LHCN-M2 (cell line): ENCODE results near the gene FANK1. TPM values are rescaled to one million over a fixed set of nuclear protein-coding genes. Genes with fewer than 3 reads are reported as not detected.
"Not testable (repeated sequence)": the region's sequence is repeated elsewhere in the genome, so short reads cannot be mapped to it uniquely, and the experiment has no call there.

Experiments
- DNase-seq: peaks from one replicate; pipeline ENCODE4 v3.0.0-alpha.2; 2012; ENCODE audit warnings: low read depth
- total RNA-seq: library from RNA; depleted of rRNA; stranded (reverse); fragments of >200 nt; gene quantifications from 2 replicates; pipeline ENCODE4 v1.2.3, GENCODE V29; 2014

Gene FANK1
- total RNA-seq, 1 experiment from 2014 or later, result 2.3 TPM

DNA sequence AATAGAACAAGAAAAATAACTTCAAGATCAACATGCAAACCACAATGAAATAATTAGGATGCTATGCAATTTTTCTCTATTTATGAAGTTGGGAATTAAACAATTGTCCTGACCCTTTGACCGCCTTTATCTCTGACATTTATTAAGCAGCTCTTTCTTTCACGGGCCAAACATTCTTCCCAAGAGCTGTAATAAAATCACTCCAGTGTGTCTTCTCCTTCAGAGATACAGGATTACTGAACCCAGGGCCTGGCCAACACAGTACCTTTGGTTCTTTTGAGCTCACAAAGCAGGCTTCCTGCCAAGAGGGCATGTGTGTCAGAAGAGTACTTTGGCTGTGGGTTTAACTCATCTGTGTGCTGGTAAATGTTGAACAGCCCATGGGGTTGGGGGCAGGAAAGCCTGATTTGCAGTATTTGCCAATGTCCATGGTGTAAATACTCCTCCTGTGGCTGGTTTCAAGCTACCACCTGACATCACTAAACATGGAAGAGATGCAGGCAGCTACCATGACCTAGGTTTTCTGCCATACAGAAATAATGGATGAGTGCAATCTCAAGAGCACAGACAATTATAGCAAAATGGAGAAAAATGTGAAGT lies 121.7 kb downstream of the FANK1 start:
- DNase-seq, result peak; percentile 51

DNA sequence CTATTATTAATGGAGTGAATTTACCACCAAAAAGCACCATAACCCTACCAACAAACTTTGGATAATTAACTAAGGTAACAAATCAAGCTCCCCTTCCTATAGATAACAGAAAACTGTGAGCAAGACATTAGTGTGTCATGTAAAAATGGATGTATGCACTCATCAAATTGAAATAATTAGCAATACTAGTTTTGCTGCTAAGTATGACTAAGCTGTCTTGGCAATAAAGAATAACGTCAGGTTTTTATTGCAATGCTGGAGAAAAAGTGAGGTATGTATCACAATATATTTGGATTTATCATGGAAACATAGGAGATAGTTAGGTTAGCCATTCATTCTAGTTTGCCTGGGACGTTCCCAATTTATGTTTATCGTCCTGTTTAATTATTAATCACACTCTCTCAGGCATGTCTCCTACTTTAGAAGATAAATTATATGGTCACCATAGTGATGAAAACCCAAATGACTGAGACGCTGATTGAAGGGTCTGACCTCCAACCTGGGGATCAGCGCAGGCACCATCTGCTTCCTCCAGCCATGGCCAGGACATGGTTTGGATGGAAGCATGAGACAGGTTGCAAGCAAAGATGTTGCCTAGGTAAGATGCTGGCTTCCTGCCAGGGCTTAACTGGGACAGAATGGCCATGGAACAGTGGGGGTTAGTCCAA lies 125.6 kb downstream of the FANK1 start:
- DNase-seq, result no peak

DNA sequence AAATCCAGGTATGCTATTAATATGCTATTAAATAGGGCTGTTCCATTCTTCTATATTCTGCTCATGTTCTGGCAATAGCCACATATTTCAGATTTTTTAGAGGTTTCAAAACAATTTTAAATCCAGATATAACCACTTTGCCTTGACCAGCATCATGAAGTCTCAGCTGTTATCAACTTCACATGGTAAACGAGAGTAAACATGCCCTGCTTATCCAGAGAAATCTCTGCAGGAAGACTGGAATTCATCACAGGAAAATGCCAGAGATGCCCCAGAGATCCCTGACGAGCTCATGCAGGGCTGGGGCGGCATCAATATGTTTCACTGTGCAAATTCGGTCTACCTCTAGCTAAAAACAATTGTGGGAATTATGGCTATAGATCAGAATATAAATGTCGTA lies 126.5 kb downstream of the FANK1 start:
- peak; percentile 15 for DNase-seq

DNA sequence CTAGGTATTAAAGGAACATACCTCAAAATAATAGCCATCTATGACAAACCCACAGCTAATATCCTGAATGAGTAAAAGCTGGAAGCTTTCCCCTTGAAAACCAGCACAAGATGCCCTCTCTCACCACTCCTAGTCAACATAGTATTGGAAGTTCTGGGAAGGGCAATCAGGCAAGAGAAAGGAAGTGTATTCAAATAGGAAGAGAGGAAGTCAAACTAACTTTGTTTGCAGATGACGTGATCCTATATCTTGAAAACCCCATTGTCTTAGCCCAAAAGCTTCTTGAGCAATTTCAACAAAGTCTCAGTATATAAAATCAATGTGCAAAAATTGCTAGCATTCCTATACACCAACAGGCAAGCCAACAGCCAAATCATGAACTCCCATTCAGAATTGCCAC lies 131.3 kb downstream of the FANK1 start:
- no peak for DNase-seq

DNA sequence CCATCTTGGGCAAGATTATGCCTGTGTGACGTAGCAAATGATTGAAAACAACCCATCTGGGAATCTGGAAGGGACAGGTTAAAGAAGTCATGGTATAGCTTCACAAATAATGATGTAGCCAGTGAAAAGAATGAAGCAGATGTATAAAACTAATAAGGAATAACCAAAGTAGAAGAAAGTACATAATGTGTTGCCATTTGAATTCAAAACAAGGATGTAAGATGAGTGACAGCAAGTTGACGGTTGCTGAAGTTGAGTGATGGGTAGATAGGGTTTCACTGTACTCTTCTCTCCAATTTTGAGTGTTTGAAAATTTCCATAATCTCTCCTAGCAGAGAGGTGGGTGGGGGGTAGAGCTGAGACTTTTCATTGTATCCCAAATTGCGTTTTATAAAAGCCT lies 133.6 kb downstream of the FANK1 start:
- no peak for DNase-seq

DNA sequence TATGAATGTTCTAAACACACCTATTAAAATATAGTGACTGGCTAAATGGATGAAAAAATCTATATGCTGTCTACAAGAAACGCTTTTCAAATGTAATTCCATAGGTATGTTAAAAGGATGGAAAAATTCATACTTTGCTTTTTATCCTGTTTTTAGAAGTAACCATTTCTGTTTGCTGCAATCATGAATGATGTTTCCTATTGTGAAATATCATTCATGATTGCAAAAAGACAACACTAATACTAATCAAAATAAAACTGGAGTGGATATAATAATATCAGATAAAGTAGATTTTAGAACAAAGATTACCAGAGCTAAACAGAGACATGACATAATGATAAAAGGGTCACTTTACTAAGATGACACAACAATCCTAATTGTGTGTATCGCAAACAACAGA lies 138.2 kb downstream of the FANK1 start:
- no peak for DNase-seq

DNA sequence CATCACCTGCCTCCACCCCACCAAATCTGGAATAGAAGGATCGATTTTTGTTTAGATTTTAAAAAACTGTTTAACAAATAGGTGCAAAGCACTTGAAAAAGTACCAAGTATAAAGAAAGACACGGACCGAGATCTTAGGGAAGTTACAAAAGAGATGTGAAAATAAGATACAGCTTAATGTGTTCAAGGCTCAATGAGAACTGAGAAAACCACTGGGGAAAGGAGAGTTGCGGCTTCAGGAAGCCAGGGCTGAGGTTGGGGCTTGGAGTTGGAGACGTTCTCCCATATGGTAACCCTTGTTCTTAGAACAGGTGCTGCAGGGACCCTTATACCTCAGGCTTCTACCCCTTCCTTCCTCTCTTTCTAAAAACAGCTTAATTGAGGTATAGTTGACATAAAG lies 140.2 kb downstream of the FANK1 start:
- no peak for DNase-seq

DNA sequence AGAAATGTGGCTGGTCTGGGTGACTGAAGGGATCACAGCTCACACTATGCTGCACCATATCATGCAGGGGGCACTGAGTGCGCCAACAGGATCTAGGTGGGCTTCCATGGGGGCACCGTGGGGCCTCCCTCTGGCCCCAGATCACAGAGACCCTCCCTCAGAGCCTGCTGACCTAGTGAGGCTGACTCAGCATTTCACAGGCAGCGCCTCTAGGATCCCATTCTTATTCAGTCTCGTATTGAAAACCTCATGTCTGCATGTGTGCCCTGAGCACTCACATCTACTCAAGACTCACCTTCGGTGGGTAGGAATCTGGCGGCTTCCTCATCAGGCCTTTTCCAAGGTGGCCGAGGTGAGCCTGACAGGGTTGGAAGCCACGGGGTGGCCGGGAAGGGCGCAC lies 141.6 kb downstream of the FANK1 start:
- DNase-seq, result no peak

DNA sequence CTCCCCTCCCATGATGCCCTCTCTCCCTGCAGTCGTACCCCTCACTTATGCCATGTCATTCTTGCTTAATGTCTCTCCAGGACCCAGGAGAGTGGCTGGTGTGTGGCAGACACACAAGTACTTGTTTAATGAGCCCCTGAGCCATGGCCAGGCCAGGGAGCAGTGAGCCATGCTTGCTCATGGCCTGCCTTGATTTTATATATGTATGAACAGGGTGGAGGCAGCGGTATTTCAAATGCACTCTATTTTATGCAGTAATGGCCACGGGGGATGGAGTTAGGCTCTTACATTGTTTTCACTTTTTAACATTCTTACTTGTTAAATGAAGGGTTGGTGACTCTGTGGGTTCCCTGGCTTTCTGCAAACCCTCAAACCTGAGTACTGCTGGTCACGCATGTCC lies 144.8 kb downstream of the FANK1 start:
- DNase-seq, result no peak

DNA sequence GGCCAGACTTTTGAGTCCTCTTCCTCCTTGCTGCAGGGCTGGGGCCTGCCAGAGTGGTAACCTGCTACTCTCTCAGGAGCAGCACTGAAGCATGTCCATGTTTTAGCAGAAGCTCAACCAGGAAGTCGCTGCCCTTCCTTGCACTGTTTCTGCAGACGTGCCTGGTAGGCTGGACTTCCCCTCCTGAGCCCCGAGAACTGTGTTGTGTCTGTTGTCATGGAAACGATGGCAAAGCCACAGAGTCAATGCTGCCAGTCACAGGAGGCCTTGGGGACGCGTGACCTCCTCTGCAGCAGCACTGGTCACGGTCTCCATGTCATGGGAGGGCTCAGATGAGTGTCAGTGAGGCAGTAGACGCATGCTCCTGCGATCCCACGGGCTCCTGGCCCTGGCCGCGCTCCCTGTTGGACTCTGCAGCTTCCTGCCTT lies 145.5 kb downstream of the FANK1 start:
- peak; percentile 66 for DNase-seq

DNA sequence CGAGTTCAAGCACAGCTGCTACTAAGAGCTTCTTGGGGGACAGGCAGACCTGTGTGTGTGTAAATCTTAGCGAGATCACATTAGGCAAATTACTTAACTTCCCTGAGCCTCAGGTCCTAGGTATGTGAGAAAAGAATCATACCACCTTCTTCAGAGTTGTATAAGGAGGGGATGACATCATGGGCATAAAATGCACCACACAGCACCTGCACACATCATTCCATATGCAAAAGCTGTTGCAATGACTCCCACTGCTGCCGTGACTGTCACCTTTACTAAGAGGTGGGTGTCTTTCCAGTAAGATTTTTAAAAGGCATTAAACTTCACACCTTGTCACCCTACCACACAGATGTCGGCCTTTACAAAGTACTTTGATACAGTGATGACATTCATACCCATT lies 146.0 kb downstream of the FANK1 start:
- DNase-seq, result no peak

DNA sequence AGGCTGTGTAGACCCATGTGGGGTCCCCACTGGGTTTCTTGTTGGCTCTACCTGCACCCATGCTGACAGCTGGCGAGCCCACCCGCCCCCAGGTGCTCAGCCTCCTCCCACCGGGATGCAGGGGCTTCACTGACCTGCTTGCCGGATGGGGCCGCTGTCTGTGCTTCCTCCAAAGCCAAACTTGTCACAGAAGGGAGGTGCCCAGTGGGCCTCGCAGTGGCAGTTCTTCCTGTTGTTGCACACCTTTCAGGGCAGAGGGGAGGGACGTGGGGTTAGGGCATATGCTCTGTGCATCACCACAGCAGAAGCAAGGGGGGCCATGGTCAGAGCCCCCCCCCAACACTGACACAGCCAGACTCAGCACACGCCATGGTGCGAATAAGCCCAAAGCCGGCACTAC lies 146.5 kb downstream of the FANK1 start:
- DNase-seq, result no peak

DNA sequence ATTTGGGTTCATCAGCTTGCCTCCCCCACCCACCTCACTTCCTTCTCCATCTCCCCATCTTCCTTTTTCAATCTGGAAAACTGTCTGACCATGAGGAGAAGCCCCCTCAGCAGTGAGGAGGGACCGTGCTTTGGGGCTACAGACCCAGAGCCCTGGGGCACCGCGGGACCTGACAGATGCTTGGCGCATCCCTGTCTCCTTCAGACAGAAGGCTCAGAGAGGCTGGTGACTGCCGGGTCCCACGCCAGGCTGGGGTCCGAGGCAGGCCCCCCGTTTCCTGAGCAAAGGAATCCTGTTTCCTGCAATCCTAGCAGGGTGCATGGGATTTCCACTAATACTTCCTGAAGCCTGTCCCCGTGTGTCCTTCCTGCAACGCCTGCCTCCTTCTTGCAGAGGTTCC lies 147.0 kb downstream of the FANK1 start:
- DNase-seq, result no peak

DNA sequence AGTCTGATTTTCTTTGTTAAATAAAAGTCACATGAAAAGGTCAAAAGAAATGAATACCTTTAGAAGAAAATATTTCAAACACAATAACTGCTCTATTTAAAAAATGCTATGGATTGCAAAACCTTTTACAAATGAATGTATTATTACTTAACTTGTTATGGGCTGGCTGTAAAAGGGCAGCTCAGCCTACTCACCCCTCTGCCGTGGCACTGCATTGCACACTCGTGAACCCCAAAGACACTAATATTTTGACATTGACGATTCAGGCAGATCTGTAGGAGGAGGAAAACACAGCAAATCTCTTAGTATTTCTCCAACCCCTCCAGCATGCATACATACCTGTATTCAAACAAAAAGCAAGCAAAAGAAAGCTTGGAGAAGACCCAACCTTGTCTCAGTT lies 149.5 kb downstream of the FANK1 start:
- DNase-seq, result no peak

DNA sequence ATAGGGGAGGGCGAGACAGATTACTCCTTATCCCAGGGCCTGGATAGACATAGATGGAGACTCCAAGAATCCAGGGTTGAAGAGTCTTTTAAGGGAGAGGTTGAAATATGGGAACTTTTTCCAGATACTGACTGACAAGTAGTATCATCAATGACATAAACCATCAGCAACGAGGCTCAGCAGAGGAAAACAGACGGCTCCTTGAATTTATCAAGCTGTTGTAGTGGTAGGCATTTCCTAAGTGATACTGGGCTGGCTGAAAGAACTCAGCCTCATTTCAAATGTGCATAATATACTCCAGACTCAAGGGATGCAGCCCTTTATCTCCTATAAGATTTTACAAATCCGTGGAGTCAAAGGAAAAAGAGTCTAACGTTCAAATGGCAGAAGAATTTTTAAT lies 150.5 kb downstream of the FANK1 start:
- no peak for DNase-seq

DNA sequence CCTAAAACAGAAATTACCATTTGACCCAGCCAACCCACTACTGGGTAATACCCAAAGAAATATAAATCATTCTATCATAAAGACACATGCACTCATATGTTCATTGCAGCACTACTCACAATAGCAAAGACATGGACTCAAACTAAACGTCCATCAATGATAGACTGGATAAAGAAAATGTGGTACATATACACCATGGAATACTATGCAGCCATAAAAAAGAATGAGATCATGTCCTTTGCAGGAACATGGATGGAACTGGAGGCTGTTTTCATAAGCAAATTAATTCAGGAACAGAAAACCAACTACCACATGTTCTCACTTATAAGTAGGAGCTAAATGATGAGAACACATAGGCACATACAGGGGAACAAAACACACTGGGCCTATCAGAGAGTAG lies 151.4 kb downstream of the FANK1 start:
- DNase-seq, result not testable (repeated sequence)

DNA sequence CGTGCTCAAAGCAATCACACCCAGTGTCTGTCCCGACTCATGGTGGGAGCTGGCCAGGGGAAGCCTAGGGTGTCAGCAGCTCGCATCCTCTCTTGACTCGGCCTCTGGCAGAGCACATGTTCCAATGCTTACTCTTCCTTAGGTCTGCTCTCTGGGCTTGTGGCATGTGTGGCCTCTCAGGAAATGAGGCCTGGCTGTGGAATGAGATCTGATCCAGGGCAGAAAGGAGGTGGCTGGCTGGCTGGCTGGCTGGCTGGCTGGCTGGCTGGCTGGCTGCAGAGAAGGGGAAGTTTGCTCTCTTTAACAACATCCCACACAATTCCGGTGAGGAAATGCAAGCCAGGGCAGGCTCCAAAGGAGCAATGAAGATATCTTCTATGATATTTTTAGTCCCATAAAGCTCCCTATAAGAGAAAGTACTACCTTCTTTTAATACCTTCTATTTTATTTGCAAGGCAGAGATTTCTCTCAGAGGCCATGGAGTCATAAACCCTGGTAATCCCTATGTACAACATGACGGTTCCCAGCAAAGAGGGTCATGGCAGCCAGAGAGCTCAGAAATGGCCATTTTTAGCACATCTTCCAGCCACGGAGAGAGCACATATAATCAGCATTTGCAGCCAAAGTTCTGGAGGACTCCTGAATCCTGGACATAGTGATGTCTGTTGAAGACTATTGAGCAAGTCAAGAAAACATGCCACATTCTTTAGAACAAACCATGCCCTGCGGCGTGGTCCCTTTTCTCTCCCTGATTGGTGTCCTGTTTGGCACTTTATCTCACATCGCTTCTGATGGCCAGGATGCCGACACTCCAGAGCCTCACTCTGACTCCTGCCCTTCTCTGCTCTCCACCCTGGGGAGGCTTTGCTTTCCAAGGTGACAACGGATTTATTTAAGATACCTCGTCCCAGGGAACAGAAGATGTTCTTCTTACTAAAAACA lies 153.7 kb downstream of the FANK1 start:
- peak; percentile 31 for DNase-seq

DNA sequence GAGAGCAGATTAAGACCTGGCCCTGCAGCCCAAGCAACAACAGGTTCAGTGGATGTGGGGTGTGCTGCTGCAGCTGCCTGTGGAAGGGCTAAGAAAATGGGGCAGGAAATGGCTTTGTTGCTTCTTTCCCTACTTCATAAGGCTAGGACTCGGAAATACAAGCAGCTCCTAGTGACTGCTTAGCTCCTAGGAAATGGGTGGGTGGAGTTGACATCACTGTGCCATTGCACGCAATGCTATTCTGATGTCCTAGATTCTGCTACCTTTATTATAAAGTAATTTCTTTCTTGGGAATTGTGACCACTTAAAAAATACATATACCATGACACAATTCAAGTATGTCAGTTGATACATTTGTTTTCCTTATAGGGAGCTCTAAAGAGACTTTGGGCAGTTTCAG lies 155.8 kb downstream of the FANK1 start:
- no peak for DNase-seq

DNA sequence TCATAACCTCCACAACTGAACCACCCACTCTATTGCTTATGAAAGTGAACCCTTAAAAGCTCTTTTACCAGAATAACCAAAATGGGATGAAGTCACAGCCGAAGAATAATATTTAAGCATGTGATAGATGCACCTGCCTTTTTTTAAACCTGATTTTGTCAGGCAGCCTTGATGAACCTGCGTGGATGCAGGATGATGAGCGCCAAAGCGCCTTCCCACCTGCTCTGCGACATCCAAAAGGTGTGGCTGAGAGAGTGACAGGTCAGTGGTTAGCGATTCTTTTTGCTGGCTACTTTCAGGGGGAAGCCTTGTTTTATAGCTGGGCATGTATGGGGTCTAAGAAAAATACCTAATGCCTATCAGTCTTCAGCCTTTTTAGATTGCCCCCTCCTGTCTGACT lies 157.8 kb downstream of the FANK1 start:
- DNase-seq, result no peak

DNA sequence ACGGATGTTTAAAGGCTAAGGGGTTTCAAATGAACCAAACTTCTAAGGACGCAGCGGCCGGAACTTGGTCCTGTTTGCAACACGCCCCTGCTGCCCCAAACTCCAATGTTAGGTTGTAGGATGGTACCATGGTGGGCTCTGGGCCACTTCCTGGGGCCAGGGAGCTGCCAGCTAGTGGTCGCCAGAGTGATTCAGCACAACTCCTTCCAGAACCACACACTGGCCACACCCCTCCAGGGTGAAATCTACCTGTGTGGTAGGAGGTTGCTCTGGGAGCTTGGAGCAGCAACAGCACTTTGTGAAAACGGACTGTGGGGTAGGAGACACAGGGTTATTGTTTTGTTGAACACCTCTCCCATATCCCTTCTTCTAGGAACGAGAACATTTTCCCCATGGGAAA lies 161.1 kb downstream of the FANK1 start:
- DNase-seq, result no peak

DNA sequence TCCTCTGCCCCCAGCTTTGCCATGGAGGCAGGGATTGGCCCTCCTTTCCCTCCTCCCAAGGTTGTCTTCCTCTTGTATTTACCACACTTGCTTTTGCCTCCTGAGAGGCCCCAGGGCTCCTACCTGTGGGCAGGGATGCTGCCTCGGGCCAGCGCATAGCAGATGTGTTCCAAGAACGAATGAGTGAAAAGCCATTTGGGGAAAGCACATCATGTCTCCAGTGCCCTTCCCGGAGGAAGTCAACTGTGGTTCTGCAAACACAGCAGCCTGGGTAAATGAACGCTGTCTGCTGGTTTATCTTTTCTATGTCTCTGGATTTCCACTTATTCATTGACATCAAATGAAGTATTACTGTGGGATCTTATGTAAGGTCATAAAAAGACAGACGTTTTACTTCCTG lies 161.7 kb downstream of the FANK1 start:
- DNase-seq, result no peak

DNA sequence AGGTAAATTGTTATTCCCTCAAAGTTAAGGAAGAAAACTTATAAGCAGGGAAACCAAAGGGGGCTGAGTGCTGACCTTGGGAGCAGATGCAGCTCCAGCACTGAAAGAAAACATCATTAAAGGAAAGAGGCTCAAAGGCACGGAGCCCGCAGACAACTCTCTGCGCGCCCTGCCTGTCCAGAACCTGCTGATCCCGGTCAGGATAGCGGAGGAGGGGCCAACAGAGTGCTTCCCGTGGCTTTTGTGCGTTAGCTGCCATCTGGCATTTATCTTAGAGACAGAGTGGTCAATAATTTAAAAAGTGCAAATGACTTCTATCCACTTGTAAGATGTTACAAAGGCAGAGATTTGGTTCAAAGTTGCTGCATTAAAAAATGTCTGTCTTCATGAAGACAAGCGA lies 162.1 kb downstream of the FANK1 start:
- DNase-seq, result no peak
